CD4-positive, alpha-beta memory T cell (primary cell): ENCODE data around the gene PTPRS. TPM values are rescaled to one million over a fixed set of nuclear protein-coding genes. Genes with fewer than 3 reads are reported as not detected.

Source experiments
- CTCF ChIA-PET: fragments of 350-600 bp; sonication (Branson Sonifier 250); formaldehyde crosslinking; loops from one replicate; lab custom pipeline; 2021; ENCODE audit warnings: inconsistent platforms; ENCODE audit not compliant: partially characterized antibody; lab: Charles Lee
- POLR2A ChIA-PET: fragments of 350-600 bp; sonication (Branson Sonifier 250); formaldehyde crosslinking; loops from one replicate; lab custom pipeline; 2021; ENCODE audit not compliant: partially characterized antibody; lab: Charles Lee
- DNase-seq, 5 donors: peaks; one replicate each; pipeline versions ENCODE4 v3.0.0 to v3.0.0-alpha.2; 2020 to 2022; ENCODE audit warnings: mixed read lengths in 1 of 5
- H3K27ac ChIP-seq: one replicate; pipeline ENCODE4 v1.7.0; 2013; ENCODE audit warnings: low read depth, low read length
- H3K27me3 ChIP-seq: 2 replicates; pipeline ENCODE4 v1.7.0; 2013; ENCODE audit warnings: mild to moderate bottlenecking, low read length, moderate library complexity; ENCODE audit not compliant: insufficient read depth
- H3K36me3 ChIP-seq: 2 replicates; pipeline ENCODE4 v1.7.0; 2013; ENCODE audit warnings: mild to moderate bottlenecking, low read length, moderate library complexity; ENCODE audit not compliant: insufficient read depth
- H3K4me1 ChIP-seq: 2 replicates; pipeline ENCODE4 v1.7.0; 2013; ENCODE audit warnings: mild to moderate bottlenecking, low read length, moderate library complexity; ENCODE audit not compliant: insufficient read depth
- H3K4me3 ChIP-seq, 2 donors: one replicate each; pipeline ENCODE4 v1.7.0; 2013; ENCODE audit warnings: low read length in 2 of 2, mild to moderate bottlenecking in 1 of 2
- H3K9me3 ChIP-seq, 2 donors: one replicate each; pipeline ENCODE4 v1.7.0; 2013; ENCODE audit warnings: low read length in 2 of 2, control low read depth in 1 of 2; ENCODE audit not compliant: control insufficient read depth in 1 of 2
- H3K27ac Mint-ChIP-seq, 7 donors: one replicate each; pipeline ENCODE4 v1.8.0; 2020 to 2021; ENCODE audit warnings: mixed read lengths in 7 of 7, mild to moderate bottlenecking in 6 of 7, inconsistent platforms in 3 of 7, moderate library complexity in 3 of 7
- H3K27me3 Mint-ChIP-seq, 2 donors: one replicate each; pipeline ENCODE4 v1.8.0; 2020 to 2021; ENCODE audit warnings: mixed read lengths in 2 of 2
- H3K36me3 Mint-ChIP-seq, 2 donors: one replicate each; pipeline ENCODE4 v1.8.0; 2020 to 2021; ENCODE audit warnings: mixed read lengths in 2 of 2, inconsistent platforms in 1 of 2, mild to moderate bottlenecking in 1 of 2
- H3K4me1 Mint-ChIP-seq, 4 donors: one replicate each; pipeline ENCODE4 v1.8.0; 2020 to 2021; ENCODE audit warnings: mixed read lengths in 4 of 4, mild to moderate bottlenecking in 1 of 4
- H3K4me3 Mint-ChIP-seq, 8 donors: one replicate each; pipeline ENCODE4 v1.8.0; 2020 to 2021; ENCODE audit warnings: mixed read lengths in 8 of 8, mild to moderate bottlenecking in 7 of 8, moderate library complexity in 6 of 8, inconsistent platforms in 3 of 8
- H3K9me3 Mint-ChIP-seq, 8 donors: one replicate each; pipeline ENCODE4 v1.8.0; 2020 to 2021; ENCODE audit warnings: mixed read lengths in 8 of 8, mild to moderate bottlenecking in 5 of 8, inconsistent platforms in 3 of 8, moderate library complexity in 1 of 8
- intact Hi-C: fragments of 100-400 bp; cut with micrococcal nuclease; formaldehyde crosslinking; loops from one replicate; pipeline ENCODE4 v1.15.1; 2023
- polyA plus RNA-seq, 2 donors: library from polyadenylated mRNA; unstranded; fragments of 300-500 nt; fragmentation: Illumina TruSeq; gene quantifications; one replicate each; pipeline ENCODE4 v1.2.3, GENCODE V29; 2021
- total RNA-seq, 2 experiments: library from RNA; stranded (reverse); gene quantifications; one replicate each; pipeline ENCODE4 v1.2.3, GENCODE V29; 2021

Gene PTPRS
- total and polyA plus RNA-seq, 4 experiments from 2014 or later = 0.20 to 0.30 (median 0.26) TPM; not detected in 1

DNA sequence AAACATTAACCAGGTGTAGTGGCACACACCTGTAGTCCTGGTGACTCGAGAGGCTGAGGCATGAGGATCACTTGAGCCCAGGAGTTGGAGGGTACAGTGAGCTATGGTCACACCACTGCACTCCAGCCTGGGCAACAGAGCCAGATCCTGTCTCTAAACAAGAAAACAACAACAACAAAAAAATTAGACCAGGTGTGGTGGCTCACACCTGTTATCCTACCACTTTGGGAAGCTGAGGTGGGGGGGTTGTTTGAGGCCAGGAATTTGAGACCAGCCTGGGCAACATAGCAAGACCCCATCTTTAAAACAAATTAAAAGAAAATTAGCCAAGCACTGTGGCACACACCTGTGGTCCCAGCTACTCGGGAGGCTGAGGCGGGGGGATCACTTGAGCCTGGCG, 20.8 kb upstream of the PTPRS start:
- POLR2A ChIA-PET = no interaction called here

DNA sequence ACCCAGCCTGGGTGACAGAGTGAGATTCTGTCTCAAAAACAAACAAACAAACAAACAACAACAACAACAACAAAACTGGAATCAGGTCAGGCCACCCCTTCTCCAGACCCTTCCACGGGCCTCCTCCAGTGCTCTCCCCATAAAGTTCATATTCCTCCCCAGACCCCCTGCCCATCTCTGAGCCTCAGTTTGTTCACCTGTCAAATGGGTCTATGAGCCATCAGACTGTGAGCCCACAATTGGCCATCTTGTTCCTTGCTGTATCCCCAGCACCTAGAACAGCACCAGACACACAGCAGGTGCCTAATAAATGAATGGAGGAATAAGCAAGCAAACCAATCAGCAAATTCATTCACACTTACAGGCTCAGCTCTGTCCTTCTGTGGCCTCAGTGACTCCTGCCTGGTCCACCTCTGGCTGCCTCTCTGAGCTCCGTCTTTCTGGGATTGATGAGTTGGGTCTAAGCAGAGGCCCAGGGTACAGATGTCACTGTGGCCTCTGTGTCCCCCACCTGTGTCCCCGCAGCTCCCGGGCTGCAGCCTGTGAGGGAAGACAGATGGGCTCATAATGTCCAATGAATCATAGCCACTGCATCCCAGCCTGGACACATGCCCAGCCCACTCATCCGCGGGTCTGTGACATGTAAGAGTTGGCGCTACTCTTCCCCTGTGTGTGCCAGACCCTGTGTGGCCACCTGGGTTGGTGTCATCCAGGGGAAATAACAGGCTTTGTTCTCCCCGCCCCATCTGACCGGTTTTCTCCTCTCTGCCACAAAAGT, 19.6 kb upstream of the PTPRS start:
- no peaks in the 10 kb centered on the region for H3K36me3 ChIP-seq
- peaks cover 0 to 1% (median 0%) of the 10 kb centered on the region in 4 donors for H3K4me1 Mint-ChIP-seq
- H3K9me3 Mint-ChIP-seq = peaks cover 0 to 5% (median 0%) of the 10 kb centered on the region in 8 donors
- no peaks in the 10 kb centered on the region for H3K27me3 ChIP-seq
- intact Hi-C loops = no loop called here
- H3K27ac Mint-ChIP-seq = no peak overlapping the region
- ChIA-PET POLR2A (no interaction called here), CTCF (no interaction called here)
- no peaks in the 10 kb centered on the region for H3K9me3 ChIP-seq
- no peak for DNase-seq
- H3K27me3 Mint-ChIP-seq = peaks cover 16 to 32% of the 10 kb centered on the region in 2 donors
- H3K4me3 Mint-ChIP-seq = no peak overlapping the region
- H3K4me3 ChIP-seq = no peak overlapping the region
- no peak overlapping the region for H3K27ac ChIP-seq
- no peaks in the 10 kb centered on the region for H3K36me3 Mint-ChIP-seq
- no peaks in the 10 kb centered on the region for H3K4me1 ChIP-seq

More for the DNA sequence above, 20.8 kb upstream of the PTPRS start:
- no peak overlapping the region for H3K4me3 ChIP-seq
- peaks cover 0 to 6% (median 0%) of the 10 kb centered on the region in 8 donors for H3K9me3 Mint-ChIP-seq
- H3K4me1 Mint-ChIP-seq = peaks cover 0 to 1% (median 0%) of the 10 kb centered on the region in 4 donors
- intact Hi-C loops = no loop called here
- H3K4me1 ChIP-seq = no peaks in the 10 kb centered on the region
- no peak overlapping the region for H3K4me3 Mint-ChIP-seq
- H3K36me3 ChIP-seq = no peaks in the 10 kb centered on the region
- no peak overlapping the region for H3K27ac ChIP-seq
- no peaks in the 10 kb centered on the region for H3K36me3 Mint-ChIP-seq
- H3K9me3 ChIP-seq = no peaks in the 10 kb centered on the region
- DNase-seq = no peak
- H3K27me3 ChIP-seq = no peaks in the 10 kb centered on the region
- H3K27ac Mint-ChIP-seq = no peak overlapping the region
- H3K27me3 Mint-ChIP-seq = peaks cover 11 to 29% of the 10 kb centered on the region in 2 donors
- CTCF ChIA-PET = interaction anchor here (0.6 kb wide), 1 partner anchor 729 kb away, joined by 3 read pairs; no protein-coding TSS in a partner anchor

DNA sequence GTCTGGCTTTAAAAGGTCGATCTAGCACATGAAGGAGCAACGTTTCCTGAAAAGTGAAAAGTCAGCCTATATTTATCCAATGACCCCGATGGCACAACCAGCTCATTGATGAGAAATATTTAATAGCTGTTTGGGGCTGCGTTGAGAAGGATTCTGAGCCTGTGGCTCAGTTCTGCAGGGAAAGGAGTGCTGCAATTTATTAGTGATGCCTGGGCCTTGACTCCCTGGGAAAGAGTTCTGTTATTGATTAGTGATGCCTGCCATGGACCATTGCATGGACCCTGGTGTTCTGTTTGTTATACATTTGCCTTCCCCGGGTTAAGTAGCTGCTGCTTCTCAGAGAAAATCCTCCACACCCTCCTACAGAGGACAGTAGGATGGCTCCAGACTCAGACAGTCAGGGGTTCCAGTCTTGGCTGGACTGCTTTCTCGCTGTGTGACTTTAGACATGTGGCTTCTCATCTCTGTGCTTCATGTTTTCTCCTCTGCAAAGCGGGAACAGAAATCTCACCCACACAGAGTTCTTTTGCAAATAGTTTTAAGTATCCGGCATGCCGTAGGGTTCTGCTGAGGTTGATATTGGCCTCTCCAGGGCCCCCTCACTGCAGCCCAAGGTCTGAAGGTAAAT, 17.7 kb upstream of the PTPRS start:
- Mint-ChIP-seq H3K27ac (no peak overlapping the region), H3K4me1 (peaks cover 0 to 1% (median 0%) of the 10 kb centered on the region in 4 donors), H3K9me3 (peaks cover 0 to 6% (median 0%) of the 10 kb centered on the region in 8 donors), H3K4me3 (no peak overlapping the region), H3K27me3 (peaks cover 21 to 34% of the 10 kb centered on the region in 2 donors), H3K36me3 (no peaks in the 10 kb centered on the region)
- Histone ChIP-seq H3K9me3 (no peaks in the 10 kb centered on the region), H3K27ac (no peak overlapping the region), H3K36me3 (no peaks in the 10 kb centered on the region), H3K4me1 (no peaks in the 10 kb centered on the region), H3K4me3 (no peak overlapping the region), H3K27me3 (no peaks in the 10 kb centered on the region)
- intact Hi-C loops = no loop called here
- DNase-seq = no peak
- POLR2A ChIA-PET = no interaction called here
- CTCF ChIA-PET = no interaction called here

DNA sequence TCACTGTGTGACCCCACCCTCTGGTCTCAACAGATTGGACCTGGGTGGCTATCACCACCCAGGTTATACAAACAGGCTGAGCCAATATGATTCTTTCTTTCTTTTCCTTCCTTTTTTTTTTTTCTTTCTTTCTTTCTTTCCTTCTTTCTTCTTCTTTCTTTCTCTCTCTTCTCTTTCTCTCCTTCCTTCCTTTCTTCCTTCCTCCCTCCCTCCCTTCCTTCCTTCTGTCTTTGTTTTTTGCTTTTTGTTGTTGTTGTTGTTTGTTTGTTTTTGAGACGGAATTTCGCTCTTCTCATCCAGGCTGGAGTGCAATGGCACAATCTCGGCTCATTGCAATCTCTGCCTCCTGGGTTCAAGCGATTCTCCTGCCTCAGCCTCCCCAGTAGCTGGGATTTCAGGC, 17.0 kb upstream of the PTPRS start:
- Mint-ChIP-seq H3K36me3 (no peaks in the 10 kb centered on the region), H3K27me3 (peaks cover 21 to 34% of the 10 kb centered on the region in 2 donors)

DNA sequence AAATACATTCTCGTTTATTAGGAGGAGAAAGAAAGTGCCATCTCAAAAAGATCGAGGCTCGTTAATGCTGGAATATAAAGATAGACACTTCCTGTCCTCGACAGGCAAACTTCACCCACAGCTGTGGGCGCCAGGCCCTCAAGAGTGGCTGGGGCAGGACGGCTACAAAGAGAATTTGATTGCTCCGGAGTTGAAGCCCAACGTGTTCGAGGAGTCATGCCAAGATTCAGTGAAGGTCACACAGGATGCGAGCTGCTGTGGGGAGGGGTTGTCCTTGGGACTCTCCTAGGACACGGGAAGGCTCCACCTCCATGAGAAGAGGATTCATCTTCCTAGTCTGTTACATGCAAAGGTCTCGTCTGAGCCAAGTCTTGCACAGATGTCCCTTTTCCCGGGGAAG, 16.3 kb upstream of the PTPRS start:
- H3K9me3 ChIP-seq = no peaks in the 10 kb centered on the region
- H3K36me3 ChIP-seq = no peaks in the 10 kb centered on the region
- no peaks in the 10 kb centered on the region for H3K27me3 ChIP-seq
- CTCF ChIA-PET = no interaction called here
- no peak overlapping the region for H3K4me3 ChIP-seq
- intact Hi-C loops = no loop called here
- POLR2A ChIA-PET = no interaction called here
- H3K27me3 Mint-ChIP-seq = peaks cover 21 to 32% of the 10 kb centered on the region in 2 donors
- DNase-seq = no peak
- no peak overlapping the region for H3K4me3 Mint-ChIP-seq
- H3K27ac ChIP-seq = no peak overlapping the region
- no peak overlapping the region for H3K27ac Mint-ChIP-seq
- H3K9me3 Mint-ChIP-seq = peaks cover 0 to 6% (median 0%) of the 10 kb centered on the region in 8 donors
- H3K36me3 Mint-ChIP-seq = no peaks in the 10 kb centered on the region
- H3K4me1 Mint-ChIP-seq = no peaks in the 10 kb centered on the region
- H3K4me1 ChIP-seq = no peaks in the 10 kb centered on the region

More for the DNA sequence above, 17.0 kb upstream of the PTPRS start:
- Histone ChIP-seq H3K4me1 (no peaks in the 10 kb centered on the region), H3K36me3 (no peaks in the 10 kb centered on the region), H3K9me3 (no peaks in the 10 kb centered on the region), H3K4me3 (no peak overlapping the region), H3K27me3 (no peaks in the 10 kb centered on the region), H3K27ac (no peak overlapping the region)
- POLR2A ChIA-PET = no interaction called here
- DNase-seq = no peak
- CTCF ChIA-PET = no interaction called here
- no peak overlapping the region for H3K4me3 Mint-ChIP-seq
- peaks cover 0 to 6% (median 0%) of the 10 kb centered on the region in 8 donors for H3K9me3 Mint-ChIP-seq
- H3K27ac Mint-ChIP-seq = no peak overlapping the region
- H3K4me1 Mint-ChIP-seq = peaks cover 0 to 1% (median 0%) of the 10 kb centered on the region in 4 donors
- intact Hi-C loops = no loop called here

DNA sequence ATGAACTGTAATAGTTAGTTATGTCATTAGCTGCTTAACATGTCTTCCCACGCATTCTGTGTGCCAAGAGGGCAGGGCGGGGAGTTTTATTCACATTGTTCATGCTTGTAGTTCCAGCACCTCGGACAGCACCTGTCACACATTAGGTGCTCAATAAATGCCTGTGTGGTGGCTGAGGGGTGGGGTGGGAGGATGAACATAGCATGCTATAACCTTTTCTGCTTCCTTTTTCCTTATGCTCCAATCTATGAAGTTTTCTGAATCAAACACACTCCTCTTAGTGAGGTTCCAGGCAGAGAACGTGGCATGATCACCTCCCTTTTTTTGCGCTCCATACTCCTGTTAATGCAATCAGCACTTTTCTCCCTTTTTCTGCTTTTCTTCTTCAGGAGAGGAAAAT, 15.8 kb upstream of the PTPRS start:
- Mint-ChIP-seq H3K9me3 (peaks cover 0 to 6% (median 0%) of the 10 kb centered on the region in 8 donors), H3K36me3 (no peaks in the 10 kb centered on the region), H3K27ac (no peak overlapping the region), H3K4me1 (no peaks in the 10 kb centered on the region), H3K4me3 (no peak overlapping the region), H3K27me3 (peaks cover 21 to 32% of the 10 kb centered on the region in 2 donors)
- H3K4me1 ChIP-seq = no peaks in the 10 kb centered on the region
- H3K4me3 ChIP-seq = no peak overlapping the region
- POLR2A ChIA-PET = no interaction called here
- DNase-seq = no peak
- no peaks in the 10 kb centered on the region for H3K36me3 ChIP-seq
- H3K9me3 ChIP-seq = no peaks in the 10 kb centered on the region
- no peaks in the 10 kb centered on the region for H3K27me3 ChIP-seq
- CTCF ChIA-PET = no interaction called here
- H3K27ac ChIP-seq = no peak overlapping the region
- intact Hi-C loops = no loop called here

DNA sequence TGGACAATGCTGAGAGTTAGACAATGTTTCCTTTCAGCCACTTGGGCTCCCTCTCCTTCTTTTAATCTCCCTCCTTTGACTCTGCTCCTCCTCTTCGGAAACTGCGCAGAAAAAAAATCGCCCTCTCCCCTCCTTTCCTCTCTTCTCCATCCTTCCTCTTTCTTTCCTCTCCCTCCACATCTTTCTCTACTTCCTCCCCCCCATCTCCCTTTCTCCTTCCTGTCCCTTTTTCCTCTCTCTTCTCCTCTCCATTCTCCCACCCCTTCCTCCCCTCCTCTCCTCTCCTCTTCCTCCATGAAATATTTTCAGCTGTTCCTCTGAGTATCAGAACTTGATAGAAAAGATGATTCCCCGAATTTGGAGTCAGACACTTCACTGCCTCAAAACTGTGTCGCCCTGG, 15.1 kb upstream of the PTPRS start:
- intact Hi-C loops = no loop called here
- Histone ChIP-seq H3K4me1 (no peaks in the 10 kb centered on the region), H3K36me3 (no peaks in the 10 kb centered on the region), H3K9me3 (no peaks in the 10 kb centered on the region), H3K27ac (no peak overlapping the region), H3K27me3 (no peaks in the 10 kb centered on the region), H3K4me3 (no peak overlapping the region)
- ChIA-PET POLR2A (no interaction called here), CTCF (no interaction called here)
- no peaks in the 10 kb centered on the region for H3K36me3 Mint-ChIP-seq
- DNase-seq = no peak
- peaks cover 0 to 8% (median 0%) of the 10 kb centered on the region in 8 donors for H3K9me3 Mint-ChIP-seq
- no peak overlapping the region for H3K4me3 Mint-ChIP-seq
- no peaks in the 10 kb centered on the region for H3K4me1 Mint-ChIP-seq
- no peak overlapping the region for H3K27ac Mint-ChIP-seq
- H3K27me3 Mint-ChIP-seq = peaks cover 24 to 30% of the 10 kb centered on the region in 2 donors
